GM19351 (cell line): Measurements from ENCODE around the gene MED12.

ENCODE experiments used
- ATAC-seq: cut with Tn5 transposase; IDR thresholded peaks from one replicate; pipeline ENCODE4 v1.9.1; 2021; ENCODE audit warnings: mild to moderate bottlenecking, moderate library complexity; ENCODE audit not compliant: unreplicated experiment

MED12 gene

GRCh38 chrX:71118032-71118984, at the start of gene MED12:
TSS of gene MED12 (plus strand) at chrX:71118596. CDS start at chrX:71118755, 159 bp downstream.
- peak; percentile 93 for ATAC-seq

- no peak for ATAC-seq
These were observed 47.9 kb upstream of the MED12 start for GRCh38 chrX:71070531-71070930.

DNA sequence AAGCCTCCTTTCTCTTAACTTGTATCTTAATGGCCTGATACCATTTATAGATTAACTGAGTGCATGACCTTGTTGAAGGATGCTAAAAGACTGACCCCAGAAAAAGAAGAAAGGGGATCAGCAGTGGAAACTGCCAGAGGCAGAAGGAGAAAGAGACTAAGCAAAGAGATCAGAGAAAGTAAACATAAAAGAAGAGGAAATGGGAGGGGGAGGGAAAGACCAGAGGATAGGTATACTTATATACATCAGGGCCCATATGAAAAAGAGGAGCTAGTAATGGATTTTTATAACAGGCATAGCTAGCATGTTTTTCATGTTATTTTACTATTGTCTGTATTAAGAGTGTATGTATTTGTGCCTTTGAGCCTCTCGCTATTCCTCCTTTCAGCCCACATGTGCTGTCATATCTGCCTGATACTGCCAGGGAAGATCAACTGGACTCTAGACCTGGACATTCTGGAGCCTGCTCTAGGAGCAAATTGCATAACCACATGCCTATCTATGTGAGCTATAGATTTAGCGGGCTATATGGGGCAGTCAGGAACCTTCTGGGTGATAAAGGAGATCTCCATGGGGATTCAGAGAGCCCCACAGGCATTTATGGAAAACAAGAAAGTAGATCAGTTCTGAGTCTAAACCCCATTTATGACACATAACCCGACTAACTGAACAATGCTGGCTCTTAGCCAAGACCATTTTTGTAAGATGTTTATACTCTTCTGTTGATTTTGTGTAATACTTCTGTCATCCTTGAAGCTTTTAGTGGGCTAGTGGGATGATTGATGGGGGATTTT, 36.9 kb upstream of the MED12 start:
- no peak for ATAC-seq

GRCh38 chrX:71082124-71082647, 36.2 kb upstream of the MED12 start:
- ATAC-seq = no peak

GRCh38 chrX:71082822-71083221, 35.6 kb upstream of the MED12 start:
- ATAC-seq = no peak

GRCh38 chrX:71085900-71086299, 32.5 kb upstream of the MED12 start:
- ATAC-seq = no peak

- no peak for ATAC-seq
These were observed 27.1 kb upstream of the MED12 start for GRCh38 chrX:71091263-71091662.

DNA sequence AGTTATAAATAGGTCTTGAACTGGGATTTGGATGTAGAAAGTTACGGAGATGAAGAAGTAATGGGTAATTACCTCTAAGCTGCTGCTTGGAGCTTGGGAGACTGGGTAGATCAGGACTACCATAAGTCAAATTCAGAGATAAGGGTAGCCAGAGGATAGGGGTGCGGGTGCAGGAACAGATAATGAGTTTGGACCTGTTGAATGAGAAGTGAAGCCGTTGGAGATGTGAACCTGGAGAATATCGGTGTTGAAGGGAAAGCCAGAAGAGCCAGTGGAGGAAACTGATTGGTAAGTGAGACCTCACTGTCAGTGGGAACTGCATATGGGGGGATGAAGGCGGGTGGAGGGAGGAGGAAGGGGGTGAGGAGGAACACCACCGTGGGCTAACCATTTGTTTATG, 23.4 kb upstream of the MED12 start:
- ATAC-seq = no peak

- peak; percentile 94 for ATAC-seq
These were observed 22.8 kb upstream of the MED12 start, which contains the start of gene FOXO4 for GRCh38 chrX:71095555-71095980. TSS of gene FOXO4 (plus strand) at chrX:71095851. CDS start at chrX:71096529, 678 bp downstream.

GRCh38 chrX:71095981-71096759, 22.2 kb upstream of the MED12 start:
- peak; percentile 20 for ATAC-seq

GRCh38 chrX:71096760-71097032, 21.7 kb upstream of the MED12 start:
- no peak for ATAC-seq

- no peak for ATAC-seq
These were observed 20.1 kb upstream of the MED12 start for GRCh38 chrX:71098302-71098701.

DNA sequence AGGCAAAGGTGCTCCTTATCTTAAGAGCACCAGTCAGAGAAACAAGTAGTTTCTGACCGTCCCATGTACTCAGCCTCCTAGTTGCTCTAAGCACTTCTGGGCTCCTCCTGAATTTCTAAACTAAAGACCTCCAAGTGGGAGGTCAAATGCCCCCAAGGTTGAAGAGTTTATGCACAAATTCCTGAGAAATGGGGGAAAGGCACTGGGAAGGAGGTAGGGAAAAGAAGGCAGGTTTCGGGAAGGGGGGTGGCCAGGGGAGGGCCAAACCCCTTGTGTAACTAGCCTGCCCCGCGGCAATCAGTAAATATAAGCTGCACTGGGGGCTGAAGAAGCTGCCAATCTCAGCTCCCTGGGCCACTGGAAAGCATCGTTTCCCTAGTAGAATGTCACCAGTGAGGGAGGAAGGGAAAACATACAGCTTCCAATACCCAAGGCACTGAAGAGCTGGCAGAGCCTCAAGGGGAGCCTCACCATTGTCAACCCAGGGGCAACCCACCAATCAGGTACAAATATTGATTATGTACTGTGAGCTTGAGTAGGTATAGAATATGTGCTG, 19.4 kb upstream of the MED12 start:
- no peak for ATAC-seq

DNA sequence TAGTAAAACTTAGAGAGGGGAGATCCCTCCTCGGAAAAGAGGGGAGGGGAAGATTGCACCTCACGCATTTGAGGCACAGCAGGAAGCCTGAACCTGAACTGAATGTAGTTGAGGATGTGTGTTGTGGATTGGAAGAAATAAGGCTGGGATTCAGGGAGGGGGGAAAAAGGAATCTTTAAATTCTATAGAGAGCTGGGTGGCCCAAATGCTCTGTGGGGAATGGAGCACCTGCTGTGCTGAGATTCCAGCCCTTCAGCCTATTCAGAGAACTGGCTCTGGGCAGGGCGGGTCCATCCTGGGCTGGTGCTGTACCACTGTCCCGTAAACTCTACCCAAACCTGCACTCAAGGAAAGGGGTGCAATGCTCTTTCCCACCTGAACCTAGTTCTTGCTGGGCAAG, 18.7 kb upstream of the MED12 start:
- ATAC-seq = no peak

GRCh38 chrX:71100581-71101505, 17.6 kb upstream of the MED12 start:
- ATAC-seq = no peak

DNA sequence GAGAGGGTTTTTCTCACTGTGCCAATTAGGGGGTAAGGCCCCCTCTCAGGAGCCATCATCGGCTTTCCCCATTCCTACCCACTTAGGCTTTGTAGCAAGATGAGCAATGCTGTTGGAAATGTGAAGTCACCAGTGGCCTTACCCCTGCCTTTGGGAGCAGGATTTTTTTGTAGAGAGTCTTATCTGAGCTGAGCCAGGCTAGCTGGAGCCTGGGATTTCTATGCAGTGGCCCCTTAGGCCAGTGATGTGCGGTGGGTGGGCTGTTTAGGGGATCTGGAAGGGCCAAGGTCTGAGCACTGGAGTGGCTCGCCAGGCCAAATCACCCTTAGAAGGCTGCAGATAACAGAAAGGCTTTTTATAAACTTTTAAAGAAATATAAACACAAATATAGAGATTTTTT, 16.1 kb upstream of the MED12 start:
- ATAC-seq = no peak

DNA sequence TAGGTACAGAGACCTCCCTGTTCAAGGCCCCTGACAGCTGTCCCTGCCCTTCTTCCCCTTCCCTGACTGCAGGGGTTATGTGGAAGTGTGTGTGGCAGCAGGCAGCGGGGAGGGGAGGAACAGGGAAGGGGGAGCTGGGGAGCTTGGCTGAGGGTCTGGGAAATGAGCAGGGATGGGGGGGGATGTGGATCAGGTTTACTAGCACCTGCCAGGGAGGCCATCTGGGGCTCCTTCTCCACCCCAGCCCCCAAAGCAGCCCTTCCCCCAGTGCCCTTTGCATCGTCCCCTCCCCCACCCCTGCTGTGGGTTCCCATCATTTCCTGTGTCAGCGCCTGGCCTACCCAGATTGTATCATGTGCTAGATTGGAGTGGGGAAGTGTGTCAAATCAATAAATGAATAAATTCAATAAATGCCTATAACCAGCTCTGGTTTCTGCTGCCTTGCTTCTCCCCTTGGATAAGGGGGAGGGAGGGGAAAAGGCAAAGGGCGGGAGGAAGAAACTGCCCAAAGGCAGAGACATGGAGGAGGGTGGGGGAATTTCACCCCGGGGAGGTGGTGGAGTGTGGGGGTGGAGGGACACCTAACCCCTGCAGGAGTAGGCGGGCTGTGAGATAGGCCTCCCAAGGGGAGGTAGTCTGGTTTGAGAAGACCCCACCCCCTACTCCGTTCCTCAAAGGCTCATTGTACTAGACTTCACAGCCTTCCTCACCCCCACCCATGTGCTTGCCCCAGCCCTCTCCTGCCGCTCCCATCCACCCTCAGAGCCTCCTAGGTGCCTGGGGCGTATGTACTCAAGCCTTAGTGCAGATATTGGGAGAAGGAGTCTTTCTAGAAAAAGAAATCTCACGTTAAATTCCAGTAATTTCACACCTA, 15.0 kb upstream of the MED12 start:
- peak; percentile 44 for ATAC-seq

DNA sequence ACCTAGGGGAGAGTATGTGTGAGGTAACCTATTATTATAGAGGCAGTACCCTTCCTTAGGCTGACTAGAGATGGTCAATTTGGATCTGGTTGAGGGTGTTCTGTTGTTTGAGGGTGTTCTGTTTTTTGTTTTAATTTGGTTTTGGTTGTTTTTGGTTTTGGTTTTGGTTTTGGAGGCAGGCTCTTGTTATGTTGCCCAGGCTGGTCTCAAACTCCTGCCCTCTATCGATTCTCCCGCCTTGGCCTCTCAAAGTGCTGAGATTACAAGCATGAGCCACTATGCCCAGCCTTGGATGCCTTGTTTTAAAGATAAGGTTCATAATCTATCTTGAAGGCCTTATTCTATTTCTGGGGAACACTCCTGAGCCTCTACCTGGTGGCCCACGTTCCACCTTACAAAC, 12.8 kb upstream of the MED12 start:
- no peak for ATAC-seq

GRCh38 chrX:71106427-71106826, 12.0 kb upstream of the MED12 start, which contains the start of gene CXorf65:
TSS of gene CXorf65 (minus strand) at chrX:71106740. CDS start at chrX:71106556, 184 bp downstream.
- no peak for ATAC-seq
